DOHH2 (cell line): Measurements from ENCODE around the gene ODAD3.

Experiments
- H3F3A ChIP-seq: fragments of 200-600 bp; sonication (generic), shearing (Covaris generic); 2 replicates; pipeline ENCODE4 v1.6.0; 2016; ENCODE audit warnings: antibody characterized with exemption, mild to moderate bottlenecking; ENCODE audit not compliant: control insufficient read depth, insufficient read depth
- H3K27ac ChIP-seq: fragments of 200-600 bp; sonication (generic); 2 replicates; pipeline ENCODE4 v1.5.1; 2014; ENCODE audit warnings: low read depth, mild to moderate bottlenecking, low read length, moderate library complexity
- H3K27me3 ChIP-seq: fragments of 200-600 bp; sonication (generic); 2 replicates; pipeline ENCODE4 v1.6.1; 2014; ENCODE audit warnings: mild to moderate bottlenecking, low read length, mixed read lengths; ENCODE audit not compliant: control insufficient read depth
- H3K36me3 ChIP-seq: fragments of 200-600 bp; sonication (generic); 2 replicates; pipeline ENCODE4 v1.6.1; 2014; ENCODE audit warnings: mild to moderate bottlenecking, low read length, moderate library complexity, mixed read lengths; ENCODE audit not compliant: control insufficient read depth
- H3K4me1 ChIP-seq: fragments of 200-600 bp; sonication (generic); 2 replicates; pipeline ENCODE4 v1.6.1; 2014; ENCODE audit warnings: mild to moderate bottlenecking, low read length, mixed read lengths; ENCODE audit not compliant: control insufficient read depth
- H3K4me2 ChIP-seq: fragments of 200-600 bp; sonication (generic); 2 replicates; pipeline ENCODE4 v1.6.0; 2014; ENCODE audit warnings: mild to moderate bottlenecking, low read length, moderate library complexity
- H3K4me3 ChIP-seq: fragments of 200-600 bp; sonication (generic); 2 replicates; pipeline ENCODE4 v1.5.1; 2014; ENCODE audit warnings: mild to moderate bottlenecking, low read length, mixed read lengths
- H3K79me2 ChIP-seq: fragments of 200-600 bp; sonication (generic); 2 replicates; pipeline ENCODE4 v1.6.1; 2014; ENCODE audit warnings: mild to moderate bottlenecking, low read length, mixed read lengths; ENCODE audit not compliant: control insufficient read depth
- H3K9me2 ChIP-seq: fragments of 200-600 bp; sonication (generic); replicated peaks from 2 replicates; pipeline ENCODE4 v1.6.1; 2014; ENCODE audit warnings: mild to moderate bottlenecking, low read length, mixed read lengths; ENCODE audit not compliant: control insufficient read depth
- H3K9me3 ChIP-seq: fragments of 200-600 bp; sonication (generic); 2 replicates; pipeline ENCODE4 v1.6.1; 2014; ENCODE audit warnings: antibody characterized with exemption, low read length, mixed read lengths; ENCODE audit not compliant: control insufficient read depth, insufficient read depth
- H4K20me1 ChIP-seq: fragments of 200-600 bp; sonication (generic); 2 replicates; pipeline ENCODE4 v1.6.0; 2014; ENCODE audit warnings: low read depth, mild to moderate bottlenecking, antibody characterized with exemption, low read length, moderate library complexity; ENCODE audit not compliant: control insufficient read depth, insufficient read depth
- CTCF ChIP-seq: fragments of 200-600 bp; sonication (generic); IDR thresholded peaks from one replicate; pipeline ENCODE4 v1.5.1; 2014; ENCODE audit warnings: antibody characterized with exemption, mild to moderate bottlenecking, low read depth, low read length; ENCODE audit not compliant: poor library complexity, severe bottlenecking
- EZH2phosphoT487 ChIP-seq: fragments of 200-600 bp; sonication (generic); IDR thresholded peaks from 2 replicates; pipeline ENCODE4 v1.6.1; 2017; ENCODE audit warnings: borderline replicate concordance, mild to moderate bottlenecking, antibody characterized with exemption, low read length, moderate library complexity, mixed read lengths

Gene ODAD3

GRCh38 chr19:11444059-11444458 lies 9.1 kb upstream of the ODAD3 start:
- H3K36me3 ChIP-seq = peaks cover 78% of the 10 kb centered on the region
- H3K27me3 ChIP-seq = no peaks in the 10 kb centered on the region
- TF ChIP-seq EZH2phosphoT487 = no peak
- TF ChIP-seq CTCF = no peak
- no peaks in the 10 kb centered on the region for H3K9me2 ChIP-seq
- H3K4me3 ChIP-seq = no peak overlapping the region
- H3K9me3 ChIP-seq = no peaks in the 10 kb centered on the region
- H4K20me1 ChIP-seq = peaks cover 5% of the 10 kb centered on the region; the same call in 1 of the 2 replicates
- no peak overlapping the region for H3K4me2 ChIP-seq
- no peaks in the 10 kb centered on the region for H3F3A ChIP-seq
- H3K27ac ChIP-seq = no peak overlapping the region
- H3K4me1 ChIP-seq = no peaks in the 10 kb centered on the region
- H3K79me2 ChIP-seq = peaks cover 5% of the 10 kb centered on the region; the same call in 1 of the 2 replicates

- H3K4me1 ChIP-seq = peaks cover 20% of the 10 kb centered on the region
- H3K79me2 ChIP-seq = peaks cover 26% of the 10 kb centered on the region
- TF ChIP-seq CTCF (no peak), EZH2phosphoT487 (no peak)
- H3K4me3 ChIP-seq = no peak overlapping the region
- peaks cover 57% of the 10 kb centered on the region for H3K36me3 ChIP-seq
- H3K9me3 ChIP-seq = no peaks in the 10 kb centered on the region
- H4K20me1 ChIP-seq = peaks cover 5% of the 10 kb centered on the region; the same call in 1 of the 2 replicates
- H3K27me3 ChIP-seq = no peaks in the 10 kb centered on the region
- H3K9me2 ChIP-seq = no peaks in the 10 kb centered on the region
- no peak overlapping the region for H3K27ac ChIP-seq
- H3K4me2 ChIP-seq = no peak overlapping the region
- H3F3A ChIP-seq = no peaks in the 10 kb centered on the region
Observed at GRCh38 chr19:11437955-11438354, 3.0 kb upstream of the ODAD3 start.

GRCh38 chr19:11435833-11436313 lies 952 bp upstream of the ODAD3 start:
- H3K9me2 ChIP-seq = no peaks in the 10 kb centered on the region
- no peaks in the 10 kb centered on the region for H4K20me1 ChIP-seq
- peaks cover 42% of the 10 kb centered on the region for H3K36me3 ChIP-seq
- peak overlapping the region; percentile 65 for H3K4me2 ChIP-seq
- no peaks in the 10 kb centered on the region for H3F3A ChIP-seq
- no peaks in the 10 kb centered on the region for H3K27me3 ChIP-seq
- no peaks in the 10 kb centered on the region for H3K9me3 ChIP-seq
- H3K4me1 ChIP-seq = peaks cover 20% of the 10 kb centered on the region
- peak overlapping the region; percentile 93 for H3K4me3 ChIP-seq
- peaks cover 24% of the 10 kb centered on the region for H3K79me2 ChIP-seq
- no peak for TF ChIP-seq CTCF
- H3K27ac ChIP-seq = peak overlapping the region; percentile 25
